H9 (cell line): ENCODE data around the gene GRWD1. TPM values are rescaled to one million over a fixed set of nuclear protein-coding genes. Genes with fewer than 3 reads are reported as not detected.

Experiments used
- DNase-seq: peaks from one replicate; pipeline ENCODE4 v3.0.0-alpha.2; 2017
- H2AFZ ChIP-seq: one replicate; pipeline ENCODE4 v1.6.1; 2013; ENCODE audit warnings: mild to moderate bottlenecking, low read length, control low read depth, moderate library complexity
- H2AK5ac ChIP-seq: 2 replicates; pipeline ENCODE4 v1.6.1; 2013; ENCODE audit warnings: low read length, control low read depth, mixed read lengths; ENCODE audit not compliant: insufficient read length
- H2BK120ac ChIP-seq: one replicate; pipeline ENCODE4 v1.6.1; 2013; ENCODE audit warnings: low read depth, mild to moderate bottlenecking, low read length, control low read depth, inconsistent platforms; ENCODE audit not compliant: poor library complexity, severe bottlenecking
- H2BK12ac ChIP-seq: 2 replicates; pipeline ENCODE4 v1.6.1; 2013; ENCODE audit warnings: low read length, control low read depth, mixed read lengths, low read depth; ENCODE audit not compliant: insufficient read length
- H2BK15ac ChIP-seq: 2 replicates; pipeline ENCODE4 v1.6.1; 2013; ENCODE audit warnings: low read depth, low read length, control low read depth
- H2BK20ac ChIP-seq: one replicate; pipeline ENCODE4 v1.6.1; 2013; ENCODE audit warnings: low read depth, mild to moderate bottlenecking, low read length, control low read depth, inconsistent platforms; ENCODE audit not compliant: poor library complexity, severe bottlenecking
- H2BK5ac ChIP-seq: 2 replicates; pipeline ENCODE4 v1.6.1; 2013; ENCODE audit warnings: low read length, control low read depth, mixed read lengths; ENCODE audit not compliant: insufficient read length
- H3K14ac ChIP-seq: 2 replicates; pipeline ENCODE4 v1.6.1; 2013; ENCODE audit warnings: low read length, control low read depth; ENCODE audit not compliant: insufficient read depth
- H3K18ac ChIP-seq: 2 replicates; pipeline ENCODE4 v1.6.1; 2013; ENCODE audit warnings: low read depth, mild to moderate bottlenecking, mixed read lengths, low read length, control low read depth; ENCODE audit not compliant: insufficient read length
- H3K23ac ChIP-seq: 2 replicates; pipeline ENCODE4 v1.6.1; 2013; ENCODE audit warnings: low read length, control low read depth, mixed read lengths, low read depth; ENCODE audit not compliant: insufficient read length
- H3K23me2 ChIP-seq: 2 replicates; pipeline ENCODE4 v1.6.1; 2013; ENCODE audit warnings: low read depth, mild to moderate bottlenecking, mixed read lengths, low read length, control low read depth; ENCODE audit not compliant: insufficient read length, poor library complexity, severe bottlenecking
- H3K27ac ChIP-seq: 2 replicates; pipeline ENCODE4 v1.5.1; 2013; ENCODE audit warnings: low read length, control low read depth, mixed read lengths, low read depth; ENCODE audit not compliant: insufficient read length
- H3K27me3 ChIP-seq: 2 replicates; pipeline ENCODE4 v1.6.1; 2013; ENCODE audit warnings: low read length, control low read depth, inconsistent platforms; ENCODE audit not compliant: insufficient read depth
- H3K4ac ChIP-seq: 2 replicates; pipeline ENCODE4 v1.6.1; 2013; ENCODE audit warnings: low read depth, mild to moderate bottlenecking, control low read depth, inconsistent platforms, low read length, moderate library complexity
- H3K4me1 ChIP-seq: 2 replicates; pipeline ENCODE4 v1.6.1; 2013; ENCODE audit warnings: low read length, control low read depth, inconsistent platforms; ENCODE audit not compliant: insufficient read depth
- H3K4me2 ChIP-seq: 2 replicates; pipeline ENCODE4 v1.6.1; 2013; ENCODE audit warnings: low read length, control low read depth, mixed read lengths; ENCODE audit not compliant: insufficient read length, insufficient read depth
- H3K56ac ChIP-seq: 2 replicates; pipeline ENCODE4 v1.6.1; 2013; ENCODE audit warnings: low read depth, mild to moderate bottlenecking, mixed read lengths, low read length, control low read depth; ENCODE audit not compliant: insufficient read length
- H3K79me1 ChIP-seq: 2 replicates; pipeline ENCODE4 v1.6.1; 2013; ENCODE audit warnings: low read depth, mild to moderate bottlenecking, moderate library complexity, low read length, control low read depth, inconsistent platforms; ENCODE audit not compliant: insufficient read depth, poor library complexity, severe bottlenecking
- H3K79me2 ChIP-seq: 2 replicates; pipeline ENCODE4 v1.6.1; 2013; ENCODE audit warnings: low read length, control low read depth, inconsistent platforms; ENCODE audit not compliant: insufficient read depth
- H3K9ac ChIP-seq: 2 replicates; pipeline ENCODE4 v1.6.1; 2013; ENCODE audit warnings: low read length, control low read depth, mixed read lengths; ENCODE audit not compliant: insufficient read length; ENCODE audit errors: extremely low read depth
- H3K9me3 ChIP-seq: one replicate; pipeline ENCODE4 v1.6.1; 2013; ENCODE audit warnings: low read depth, low read length, inconsistent platforms; ENCODE audit not compliant: control insufficient read depth
- H3T11ph ChIP-seq: one replicate; pipeline ENCODE4 v1.6.1; 2013; ENCODE audit warnings: mild to moderate bottlenecking, low read length, control low read depth, inconsistent platforms
- H4K20me1 ChIP-seq: one replicate; pipeline ENCODE4 v1.6.1; 2013; ENCODE audit not compliant: control insufficient read depth, insufficient read length, insufficient read depth
- H4K5ac ChIP-seq: 2 replicates; pipeline ENCODE4 v1.6.1; 2013; ENCODE audit warnings: low read depth, mild to moderate bottlenecking, mixed read lengths, low read length, control low read depth; ENCODE audit not compliant: insufficient read length
- H4K8ac ChIP-seq: replicated peaks from 2 replicates; pipeline ENCODE4 v1.6.1; 2013; ENCODE audit warnings: low read length, control low read depth, mixed read lengths, low read depth; ENCODE audit not compliant: insufficient read length
- H4K91ac ChIP-seq: 2 replicates; pipeline ENCODE4 v1.6.1; 2013; ENCODE audit warnings: low read depth, mild to moderate bottlenecking, moderate library complexity, mixed read lengths, low read length, control low read depth; ENCODE audit not compliant: insufficient read length
- H3K27ac Mint-ChIP-seq, 3 experiments: 2 replicates in 2 of 3; 3 replicates in 1 of 3; pipeline ENCODE4 v1.8.0; 2020 to 2021; ENCODE audit warnings: mixed read lengths in 3 of 3, mild to moderate bottlenecking in 1 of 3, moderate library complexity in 1 of 3
- H3K27me3 Mint-ChIP-seq: 2 replicates; pipeline ENCODE4 v1.8.0; 2021; ENCODE audit warnings: low read depth, mild to moderate bottlenecking, moderate library complexity, mixed read lengths
- H3K36me3 Mint-ChIP-seq, 3 experiments: 2 replicates in 2 of 3; 3 replicates in 1 of 3; pipeline ENCODE4 v1.8.0; 2020 to 2021; ENCODE audit warnings: low read depth in 3 of 3, mixed read lengths in 3 of 3; ENCODE audit not compliant: insufficient read depth in 1 of 3
- H3K4me1 Mint-ChIP-seq, 2 experiments: 2 replicates each; pipeline ENCODE4 v1.8.0; 2020; ENCODE audit warnings: mixed read lengths in 2 of 2
- H3K4me3 Mint-ChIP-seq, 2 experiments: 2 replicates in 1 of 2; 3 replicates in 1 of 2; pipeline ENCODE4 v1.8.0; 2020 to 2021; ENCODE audit warnings: mild to moderate bottlenecking in 2 of 2, mixed read lengths in 2 of 2, moderate library complexity in 1 of 2
- H3K9me3 Mint-ChIP-seq, 2 experiments: 2 replicates in 1 of 2; 3 replicates in 1 of 2; pipeline ENCODE4 v1.8.0; 2020; ENCODE audit warnings: mild to moderate bottlenecking in 2 of 2, mixed read lengths in 2 of 2, moderate library complexity in 1 of 2
- CTCF ChIP-seq: fragments of 200-600 bp; sonication (generic); conservative IDR thresholded peaks from 3 replicates; pipeline ENCODE4 v1.8.0; 2021; ENCODE audit warnings: antibody characterized with exemption, mild to moderate bottlenecking
- WGBS: extraction: QIAGEN DNeasy Blood & Tissue Kit; methylation state at CpG from one replicate; pipeline ENCODE4 v1.1.7; 2013; ENCODE audit warnings: missing lambda C conversion rate, low lambda C conversion rate, mixed read lengths; ENCODE audit not compliant: insufficient read length; ENCODE audit errors: extremely low coverage; 5-methylcytosine and 5-hydroxymethylcytosine counted together
- total RNA-seq: library from RNA; stranded (reverse); gene quantifications from 2 replicates; pipeline ENCODE4 v1.2.1, GENCODE V29; 2021

Gene GRWD1
- total RNA-seq, 1 experiment from 2014 or later: 92.0 TPM

- no peak overlapping the region for H3K27ac ChIP-seq
- H3K4me1 Mint-ChIP-seq: peaks cover 13 to 17% of the 10 kb centered on the region in 2 experiments
- H3K4ac ChIP-seq: no peak overlapping the region
- H3K9me3 ChIP-seq: no peaks in the 10 kb centered on the region
- no peak overlapping the region for H4K91ac ChIP-seq
- no peak overlapping the region for H3T11ph ChIP-seq
- no peaks in the 10 kb centered on the region for H3K27me3 Mint-ChIP-seq
- H3K56ac ChIP-seq: no peak overlapping the region
- no peak overlapping the region for H3K4me2 ChIP-seq
- H2BK12ac ChIP-seq: no peak overlapping the region
- no peak overlapping the region for H2BK15ac ChIP-seq
- no peak overlapping the region for H4K5ac ChIP-seq
- no peak overlapping the region for H2BK120ac ChIP-seq
- no peak for TF ChIP-seq CTCF
- no peak overlapping the region for H3K9ac ChIP-seq
- H2AK5ac ChIP-seq: no peak overlapping the region
- no peaks in the 10 kb centered on the region; a peak in 1 of 5 replicates for H3K9me3 Mint-ChIP-seq
- H4K20me1 ChIP-seq: no peaks in the 10 kb centered on the region
- H3K4me1 ChIP-seq: peaks cover 2% of the 10 kb centered on the region; the same call in 1 of the 2 replicates
- H3K14ac ChIP-seq: no peak overlapping the region
- H3K36me3 Mint-ChIP-seq: peaks cover 20 to 34% (median 22%) of the 10 kb centered on the region in 3 experiments
- no CpG with 5 or more reads among the region's 45 CpGs for WGBS
- no peak overlapping the region for H2BK20ac ChIP-seq
- no peak overlapping the region for H3K4me3 Mint-ChIP-seq
- H3K18ac ChIP-seq: no peak overlapping the region
- no peak overlapping the region for H3K27ac Mint-ChIP-seq
- no peak for DNase-seq
- no peaks in the 10 kb centered on the region for H3K27me3 ChIP-seq
- peaks cover 8% of the 10 kb centered on the region for H3K23me2 ChIP-seq
- no peak overlapping the region for H4K8ac ChIP-seq
- H2AFZ ChIP-seq: no peak overlapping the region
- H3K79me1 ChIP-seq: peaks cover 3% of the 10 kb centered on the region
- no peak overlapping the region for H3K23ac ChIP-seq
- H3K79me2 ChIP-seq: 0 out of 2 replicates have a peak, but pooled peaks cover 2% of the 10 kb centered on the region
- no peak overlapping the region for H2BK5ac ChIP-seq
Observed at GRCh38 chr19:48443731-48444128, 2.1 kb upstream of the GRWD1 start.
